Hepatic stellate cell (primary cell): ENCODE data around the gene FAM32A.

ENCODE experiments used
- DNase-seq: peaks from one replicate; pipeline ENCODE4 v3.0.0; 2011; ENCODE audit warnings: low spot score

FAM32A gene

GRCh38 chr19:16225279-16226183, 40.3 kb downstream of the FAM32A start:
- no peak for DNase-seq

GRCh38 chr19:16226184-16226591, 41.0 kb downstream of the FAM32A start:
- DNase-seq: no peak

- no peak for DNase-seq
Measured at GRCh38 chr19:16226878-16227836, 41.9 kb downstream of the FAM32A start.

GRCh38 chr19:16227837-16228636, 42.8 kb downstream of the FAM32A start:
- DNase-seq: no peak

GRCh38 chr19:16228637-16229321, 43.6 kb downstream of the FAM32A start:
- DNase-seq: no peak

- DNase-seq: no peak
Measured at GRCh38 chr19:16229322-16229641, 44.1 kb downstream of the FAM32A start.

- DNase-seq: no peak
Measured at GRCh38 chr19:16232127-16232526, 46.9 kb downstream of the FAM32A start.

- DNase-seq: no peak
Measured at GRCh38 chr19:16232568-16232967, 47.4 kb downstream of the FAM32A start.

- no peak for DNase-seq
Measured at GRCh38 chr19:16233081-16233776, 48.0 kb downstream of the FAM32A start.

- no peak for DNase-seq
Measured at GRCh38 chr19:16233836-16234551, 48.8 kb downstream of the FAM32A start.

- DNase-seq: no peak
Measured at GRCh38 chr19:16234552-16235445, 49.6 kb downstream of the FAM32A start.

GRCh38 chr19:16235811-16236652, 50.8 kb downstream of the FAM32A start:
- no peak for DNase-seq
